Tibial nerve (tissue), 4 donors: ENCODE measurements around the gene SPATA25. TPM values are rescaled to one million over a fixed set of nuclear protein-coding genes. Genes with fewer than 3 reads are reported as not detected.

Source experiments
- DNase-seq, 2 donors: peaks; one replicate each; pipeline ENCODE4 v3.0.0-alpha.2; 2019; ENCODE audit warnings: low spot score in 2 of 2
- H3K27ac ChIP-seq, 4 donors: fragments of 200-600 bp; sonication (generic) in 3 of 4; one replicate each; pipeline ENCODE4 v1.5.1; 2017 to 2019; ENCODE audit warnings: mild to moderate bottlenecking in 1 of 4
- H3K27me3 ChIP-seq, 2 donors: fragments of 200-600 bp; sonication (generic) in 1 of 2; one replicate each; pipeline versions ENCODE4 v1.5.1 to v1.6.0; 2017 to 2019
- H3K36me3 ChIP-seq, 3 donors: fragments of 200-600 bp; sonication (generic); one replicate each; pipeline ENCODE4 v1.5.1; 2018 to 2019
- H3K4me1 ChIP-seq, 4 donors: fragments of 200-600 bp; sonication (generic) in 3 of 4; one replicate each; pipeline ENCODE4 v1.5.1; 2017 to 2019
- H3K4me3 ChIP-seq, 4 donors: fragments of 200-600 bp; sonication (generic) in 3 of 4; one replicate each; pipeline ENCODE4 v1.5.1; 2017 to 2019; ENCODE audit warnings: mild to moderate bottlenecking in 1 of 4, moderate library complexity in 1 of 4
- H3K9me3 ChIP-seq, 4 donors: fragments of 200-600 bp; sonication (generic) in 3 of 4; one replicate each; pipeline ENCODE4 v1.5.1; 2017 to 2019
- EP300 ChIP-seq, 2 donors: sonication (generic); formaldehyde crosslinking; IDR thresholded peaks; one replicate each; pipeline ENCODE4 v1.6.1; 2017; ENCODE audit warnings: antibody characterized with exemption in 2 of 2, mild to moderate bottlenecking in 1 of 2
- POLR2A ChIP-seq, 2 donors: fragments of 450-650 bp; IDR thresholded peaks; one replicate each; pipeline ENCODE4 v1.6.1; 2017; ENCODE audit warnings: antibody characterized with exemption in 2 of 2, mild to moderate bottlenecking in 2 of 2, moderate library complexity in 2 of 2
- WGBS, 2 donors: methylation state at CpG; one replicate each; pipeline ENCODE4 v1.1.5; 2018; 5-methylcytosine and 5-hydroxymethylcytosine counted together
- total RNA-seq, 4 donors: library from RNA; depleted of rRNA; stranded (reverse); fragments of >200 nt; gene quantifications; one replicate each; pipeline ENCODE4 v1.1.0, GENCODE V29; 2016
- TF ChIP-seq, protein P1 (sequence below), 5 experiments: fragments of 200-600 bp in 3 of 5; fragments of 450-650 bp in 2 of 5; sonication (generic) in 3 of 5; IDR thresholded peaks; one replicate each; pipeline ENCODE4 v1.5.1; 2016 to 2019; ENCODE audit warnings: antibody characterized with exemption in 5 of 5, mild to moderate bottlenecking in 3 of 5, moderate library complexity in 2 of 5

Gene SPATA25
- total RNA-seq, 4 donors from 2014 or later, result 2.6 to 18.3 (median 7.9) TPM

GRCh38 chr20:45873409-45874103, 13.9 kb downstream of the SPATA25 start:
- TF ChIP-seq, protein P1, sequence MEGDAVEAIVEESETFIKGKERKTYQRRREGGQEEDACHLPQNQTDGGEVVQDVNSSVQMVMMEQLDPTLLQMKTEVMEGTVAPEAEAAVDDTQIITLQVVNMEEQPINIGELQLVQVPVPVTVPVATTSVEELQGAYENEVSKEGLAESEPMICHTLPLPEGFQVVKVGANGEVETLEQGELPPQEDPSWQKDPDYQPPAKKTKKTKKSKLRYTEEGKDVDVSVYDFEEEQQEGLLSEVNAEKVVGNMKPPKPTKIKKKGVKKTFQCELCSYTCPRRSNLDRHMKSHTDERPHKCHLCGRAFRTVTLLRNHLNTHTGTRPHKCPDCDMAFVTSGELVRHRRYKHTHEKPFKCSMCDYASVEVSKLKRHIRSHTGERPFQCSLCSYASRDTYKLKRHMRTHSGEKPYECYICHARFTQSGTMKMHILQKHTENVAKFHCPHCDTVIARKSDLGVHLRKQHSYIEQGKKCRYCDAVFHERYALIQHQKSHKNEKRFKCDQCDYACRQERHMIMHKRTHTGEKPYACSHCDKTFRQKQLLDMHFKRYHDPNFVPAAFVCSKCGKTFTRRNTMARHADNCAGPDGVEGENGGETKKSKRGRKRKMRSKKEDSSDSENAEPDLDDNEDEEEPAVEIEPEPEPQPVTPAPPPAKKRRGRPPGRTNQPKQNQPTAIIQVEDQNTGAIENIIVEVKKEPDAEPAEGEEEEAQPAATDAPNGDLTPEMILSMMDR (IDR thresholded peaks at IDR 0.05), result no peak
- TF ChIP-seq EP300 (IDR thresholded peaks at IDR 0.05), result no peak
- TF ChIP-seq POLR2A (IDR thresholded peaks at IDR 0.05), result no peak

GRCh38 chr20:45872626-45873025, 14.8 kb downstream of the SPATA25 start:
- no peak for DNase-seq

More at GRCh38 chr20:45873409-45874103, 13.9 kb downstream of the SPATA25 start:
- 79 to 84% methylated on average over 1 of the region's 1 CpG for WGBS, 2 donors
- peaks cover 0 to 21% (median 0%) of the 10 kb centered on the region in 3 donors for H3K36me3 ChIP-seq
- H3K4me3 ChIP-seq, result no peak overlapping the region
- no peaks in the 10 kb centered on the region for H3K27me3 ChIP-seq
- H3K9me3 ChIP-seq, result no peaks in the 10 kb centered on the region
- no peak overlapping the region for H3K27ac ChIP-seq
- H3K4me1 ChIP-seq, result peaks cover 0 to 3% (median 0%) of the 10 kb centered on the region in 4 donors
- no peak for DNase-seq

DNA sequence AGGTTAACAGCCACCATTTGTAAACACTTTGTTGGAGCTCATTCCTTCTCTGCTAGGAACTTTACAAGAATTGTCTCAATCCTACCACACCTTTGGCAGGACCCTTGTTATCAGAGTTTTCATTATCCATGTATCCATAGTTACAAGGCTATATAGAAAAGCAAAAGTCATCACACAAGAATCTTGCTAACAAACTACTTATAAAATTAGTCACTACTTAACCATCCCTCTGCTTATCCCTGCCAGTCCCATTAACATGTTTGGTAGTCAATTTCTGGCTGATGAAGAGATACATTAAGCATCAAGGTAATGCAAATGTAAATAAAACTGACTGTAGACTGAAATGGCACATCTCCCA, 19.6 kb downstream of the SPATA25 start:
- no peak for DNase-seq
- Histone ChIP-seq H3K4me1 (no peaks in the 10 kb centered on the region), H3K27ac (no peak overlapping the region), H3K36me3 (peaks cover 0 to 4% (median 0%) of the 10 kb centered on the region in 3 donors), H3K27me3 (no peaks in the 10 kb centered on the region), H3K9me3 (no peaks in the 10 kb centered on the region), H3K4me3 (no peak overlapping the region)
- TF ChIP-seq POLR2A (IDR thresholded peaks at IDR 0.05), result no peak
- TF ChIP-seq, protein P1 (IDR thresholded peaks at IDR 0.05), result no peak

More at GRCh38 chr20:45872626-45873025, 14.8 kb downstream of the SPATA25 start:
- Histone ChIP-seq H3K27me3 (no peaks in the 10 kb centered on the region), H3K4me3 (no peak overlapping the region), H3K9me3 (no peaks in the 10 kb centered on the region), H3K27ac (no peak overlapping the region), H3K4me1 (no peaks in the 10 kb centered on the region), H3K36me3 (peaks cover 0 to 12% (median 0%) of the 10 kb centered on the region in 3 donors)
- 85 to 92% methylated on average over 4 of the region's 4 CpGs for WGBS, 2 donors
- no peak for TF ChIP-seq EP300 (IDR thresholded peaks at IDR 0.05)
- TF ChIP-seq, protein P1 (IDR thresholded peaks at IDR 0.05), result no peak
- no peak for TF ChIP-seq POLR2A (IDR thresholded peaks at IDR 0.05)

DNA sequence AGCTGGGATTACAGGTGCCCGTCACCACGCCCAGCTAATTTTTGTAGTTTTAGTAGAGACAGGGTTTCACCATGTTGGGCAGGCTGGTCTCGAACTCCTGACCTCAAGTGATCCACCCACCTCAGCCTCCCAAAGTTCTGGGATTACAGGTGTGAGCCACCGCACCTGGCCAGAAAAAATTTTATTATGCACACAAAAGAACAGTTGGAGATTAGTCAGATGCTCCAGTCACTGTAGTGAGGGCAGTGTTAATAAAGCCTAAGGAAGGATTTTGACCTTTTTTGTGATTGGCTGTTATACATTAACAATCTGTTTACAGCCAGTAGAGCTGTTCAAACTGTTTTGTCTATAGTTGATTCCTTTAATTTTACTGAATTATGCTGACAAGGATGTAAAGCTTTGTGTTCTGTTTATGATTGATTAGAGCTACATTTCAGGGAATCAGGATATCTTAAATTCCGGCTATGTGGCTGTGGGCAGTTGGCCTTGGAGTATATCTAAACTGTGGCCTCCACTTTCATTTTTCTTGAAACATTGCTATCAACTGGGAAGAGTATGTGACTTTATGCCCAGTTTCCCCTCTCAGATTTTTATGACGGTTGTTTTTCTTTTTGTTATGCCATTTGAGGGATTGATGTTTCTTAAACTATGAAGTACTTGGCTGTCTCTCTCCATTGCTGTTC, 20.1 kb downstream of the SPATA25 start:
- TF ChIP-seq POLR2A (IDR thresholded peaks at IDR 0.05) (no peak), EP300 (IDR thresholded peaks at IDR 0.05) (no peak)
- TF ChIP-seq, protein P1 (IDR thresholded peaks at IDR 0.05), result no peak
- H3K4me3 ChIP-seq, result no peak overlapping the region
- H3K27me3 ChIP-seq, result no peaks in the 10 kb centered on the region
- H3K36me3 ChIP-seq, result peaks cover 0 to 4% (median 0%) of the 10 kb centered on the region in 3 donors
- DNase-seq, result no peak
- 83 to 91% methylated on average over 6 of the region's 6 CpGs for WGBS, 2 donors
- H3K27ac ChIP-seq, result no peak overlapping the region
- H3K9me3 ChIP-seq, result no peaks in the 10 kb centered on the region
- no peaks in the 10 kb centered on the region for H3K4me1 ChIP-seq

GRCh38 chr20:45866454-45866853, 21.0 kb downstream of the SPATA25 start:
- Histone ChIP-seq H3K4me3 (no peak overlapping the region), H3K36me3 (peaks cover 0 to 4% (median 0%) of the 10 kb centered on the region in 3 donors), H3K4me1 (no peaks in the 10 kb centered on the region), H3K27me3 (no peaks in the 10 kb centered on the region), H3K9me3 (no peaks in the 10 kb centered on the region), H3K27ac (no peak overlapping the region)
- DNase-seq, result no peak
- 94 to 95% methylated on average over 5 of the region's 5 CpGs for WGBS, 2 donors
- TF ChIP-seq EP300 (IDR thresholded peaks at IDR 0.05), result no peak
- TF ChIP-seq, protein P1 (IDR thresholded peaks at IDR 0.05), result no peak
- no peak for TF ChIP-seq POLR2A (IDR thresholded peaks at IDR 0.05)
